Measurements from ENCODE around the gene CCNB1.
"Not testable (repeated sequence)": the region's sequence is repeated elsewhere in the genome, so short reads cannot be mapped to it uniquely, and the experiment has no call there.

CCNB1 gene

GRCh38 chr5:69131304-69131703 lies 35.6 kb upstream of the CCNB1 start:
- Histone ChIP-seq H3K4me3 (replicated peaks; ENCODE audit: insufficient read depth, low read length) (no peak overlapping the region), H3K27me3 (ENCODE audit: insufficient read depth, poor library complexity, severe bottlenecking) (no peaks in the 10 kb centered on the region), H3K27ac (replicated peaks) (no peak overlapping the region)
- DNase-seq (ENCODE audit: low read depth in 1 of 2, low spot score in 1 of 2), result no peak
- no peak for TF ChIP-seq GABPA (IDR thresholded peaks at IDR 0.05; ENCODE audit: low read depth)
- no peak for TF ChIP-seq REST (IDR thresholded peaks at IDR 0.05; ENCODE audit: insufficient replicate concordance, low read depth)

GRCh38 chr5:69134126-69134525 lies 32.8 kb upstream of the CCNB1 start:
- H3K4me3 ChIP-seq (replicated peaks; ENCODE audit: insufficient read depth, low read length), result no peak overlapping the region
- no peak overlapping the region for H3K27ac ChIP-seq (replicated peaks)
- TF ChIP-seq POLR2AphosphoS5 (IDR thresholded peaks at IDR 0.05; ENCODE audit: low read depth) (no peak), SPI1 (IDR thresholded peaks at IDR 0.05; ENCODE audit: borderline replicate concordance, low read depth) (peak; percentile 27; the same call in 1 of the 2 replicates)
- no peak for DNase-seq (ENCODE audit: low read depth in 1 of 2, low spot score in 1 of 2)
- H3K27me3 ChIP-seq (ENCODE audit: insufficient read depth, poor library complexity, severe bottlenecking), result no peaks in the 10 kb centered on the region

- H3K27ac ChIP-seq (replicated peaks), result no peak overlapping the region
- DNase-seq (ENCODE audit: low read depth in 1 of 2, low spot score in 1 of 2), result no peak
- no peak overlapping the region for H3K4me3 ChIP-seq (replicated peaks; ENCODE audit: insufficient read depth, low read length)
Observed at GRCh38 chr5:69136293-69136692, 30.7 kb upstream of the CCNB1 start.

GRCh38 chr5:69137208-69137607 lies 29.7 kb upstream of the CCNB1 start:
- DNase-seq (ENCODE audit: low read depth in 1 of 2, low spot score in 1 of 2); H3K27me3 ChIP-seq (ENCODE audit: insufficient read depth, poor library complexity, severe bottlenecking); H3K27ac ChIP-seq (replicated peaks); H3K4me3 ChIP-seq (replicated peaks; ENCODE audit: insufficient read depth, low read length): not testable (repeated sequence)

More at GRCh38 chr5:69136293-69136692, 30.7 kb upstream of the CCNB1 start:
- no peaks in the 10 kb centered on the region for H3K27me3 ChIP-seq (ENCODE audit: insufficient read depth, poor library complexity, severe bottlenecking)
- TF ChIP-seq POLR2AphosphoS5 (IDR thresholded peaks at IDR 0.05; ENCODE audit: low read depth), result no peak
- TF ChIP-seq REST (IDR thresholded peaks at IDR 0.05; ENCODE audit: insufficient replicate concordance, low read depth), result no peak

GRCh38 chr5:69137807-69138206 lies 29.1 kb upstream of the CCNB1 start:
- Histone ChIP-seq H3K4me3 (replicated peaks; ENCODE audit: insufficient read depth, low read length) (no peak overlapping the region), H3K27ac (replicated peaks) (no peak overlapping the region), H3K27me3 (ENCODE audit: insufficient read depth, poor library complexity, severe bottlenecking) (no peaks in the 10 kb centered on the region)
- DNase-seq (ENCODE audit: low read depth in 1 of 2, low spot score in 1 of 2), result no peak
- TF ChIP-seq SPI1 (IDR thresholded peaks at IDR 0.05; ENCODE audit: borderline replicate concordance, low read depth), result no peak

- Histone ChIP-seq H3K4me3 (replicated peaks; ENCODE audit: insufficient read depth, low read length) (no peak overlapping the region), H3K27ac (replicated peaks) (no peak overlapping the region), H3K27me3 (ENCODE audit: insufficient read depth, poor library complexity, severe bottlenecking) (no peaks in the 10 kb centered on the region)
- no peak for TF ChIP-seq CTCF (IDR thresholded peaks at IDR 0.05; ENCODE audit: insufficient read depth, low read length)
- TF ChIP-seq SPI1 (IDR thresholded peaks at IDR 0.05; ENCODE audit: borderline replicate concordance, low read depth), result no peak
- TF ChIP-seq GABPA (IDR thresholded peaks at IDR 0.05; ENCODE audit: low read depth), result no peak
- TF ChIP-seq REST (IDR thresholded peaks at IDR 0.05; ENCODE audit: insufficient replicate concordance, low read depth), result no peak
- TF ChIP-seq POLR2AphosphoS5 (IDR thresholded peaks at IDR 0.05; ENCODE audit: low read depth), result no peak
- DNase-seq (ENCODE audit: low read depth in 1 of 2, low spot score in 1 of 2), result no peak
Observed at GRCh38 chr5:69138766-69139165, 28.2 kb upstream of the CCNB1 start.

GRCh38 chr5:69140239-69140638 lies 26.7 kb upstream of the CCNB1 start:
- not testable (repeated sequence) for DNase-seq (ENCODE audit: low read depth in 1 of 2, low spot score in 1 of 2); H3K27ac ChIP-seq (replicated peaks); H3K27me3 ChIP-seq (ENCODE audit: insufficient read depth, poor library complexity, severe bottlenecking); H3K4me3 ChIP-seq (replicated peaks; ENCODE audit: insufficient read depth, low read length)

Data from HL-60 (cell line).